HepG2 (cell line): ENCODE measurements around the gene PDCD5. TPM values are rescaled to one million over a fixed set of nuclear protein-coding genes. Genes with fewer than 3 reads are reported as not detected.

Experiments used
- AGO2 ChIP-seq: fragments of 200-400 bp; formaldehyde crosslinking; optimal IDR thresholded peaks from 2 replicates; pipeline ENCODE3; 2017; ENCODE audit warnings: mild to moderate bottlenecking, low read depth, low read length, moderate library complexity
- HMGXB4 ChIP-seq, 2 experiments: sonication (generic) in 1 of 2; formaldehyde crosslinking in 1 of 2; IDR thresholded peaks; 2 replicates each; pipeline versions ENCODE4 v1.4.0 to v1.6.1; 2018 to 2020; ENCODE audit warnings: missing genetic modification reagents in 2 of 2, borderline replicate concordance in 1 of 2, low read depth in 1 of 2, mild to moderate bottlenecking in 1 of 2, missing biosample characterization in 1 of 2
- JUN ChIP-seq: sonication (generic); formaldehyde crosslinking; IDR thresholded peaks from 2 replicates; pipeline ENCODE4 v1.4.0; 2020; ENCODE audit warnings: mild to moderate bottlenecking, missing genetic modification reagents
- KLF12 ChIP-seq: sonication (generic); formaldehyde crosslinking; IDR thresholded peaks from 2 replicates; pipeline ENCODE4 v1.4.0; 2020; ENCODE audit warnings: missing genetic modification reagents, borderline replicate concordance
- NONO ChIP-seq, 2 experiments: fragments of 450-650 bp in 1 of 2; sonication (generic) in 1 of 2; formaldehyde crosslinking in 1 of 2; IDR thresholded peaks in 1 of 2; conservative IDR thresholded peaks in 1 of 2; 2 replicates each; pipeline versions ENCODE4 v1.6.1 to v1.8.0; 2017 to 2022; ENCODE audit warnings: mild to moderate bottlenecking in 1 of 2, missing genetic modification reagents in 1 of 2, moderate library complexity in 1 of 2
- POGK ChIP-seq: sonication (generic); formaldehyde crosslinking; conservative IDR thresholded peaks from 2 replicates; pipeline ENCODE4 v1.8.0; 2022; ENCODE audit warnings: mild to moderate bottlenecking, moderate library complexity, missing genetic modification reagents
- ZBTB2 ChIP-seq: sonication (generic); formaldehyde crosslinking; IDR thresholded peaks from 2 replicates; pipeline ENCODE4 v1.8.0; 2022; ENCODE audit warnings: low read depth, missing genetic modification reagents
- ZMYM4 ChIP-seq: sonication (generic); formaldehyde crosslinking; IDR thresholded peaks from 2 replicates; pipeline ENCODE4 v1.8.1; 2023; ENCODE audit warnings: mild to moderate bottlenecking, missing genetic modification reagents
- ZNF407 ChIP-seq: sonication (generic); formaldehyde crosslinking; IDR thresholded peaks from one replicate; pipeline ENCODE4 v1.5.1; 2020; ENCODE audit warnings: mild to moderate bottlenecking, missing genetic modification reagents; ENCODE audit errors: not compliant biosample characterization
- ZNF563 ChIP-seq: sonication (generic); formaldehyde crosslinking; IDR thresholded peaks from 2 replicates; pipeline ENCODE4 v1.8.0; 2022; ENCODE audit warnings: mild to moderate bottlenecking, moderate library complexity, missing genetic modification reagents
- ZNF776 ChIP-seq: sonication (generic); formaldehyde crosslinking; IDR thresholded peaks from 2 replicates; pipeline ENCODE4 v1.4.0; 2020; ENCODE audit warnings: mild to moderate bottlenecking, missing genetic modification reagents
- ZNF788 ChIP-seq: sonication (generic); formaldehyde crosslinking; IDR thresholded peaks from 2 replicates; pipeline ENCODE4 v1.5.0; 2020; ENCODE audit warnings: mild to moderate bottlenecking, missing genetic modification reagents, borderline replicate concordance
- polyA plus RNA-seq, 8 experiments: library from polyadenylated mRNA; depleted of rRNA in 3 of 8; stranded (reverse) in 7 of 8; unstranded in 1 of 8; fragments of >200 nt; fragmentation: Illumina TruSeq in 4 of 8; extraction: Trizol in 4 of 8; gene quantifications; 2 replicates each; pipeline versions ENCODE4 v1.2.1 to v1.2.3, GENCODE V29; 2011 to 2016; ENCODE audit warnings: low read depth in 4 of 8, missing spikeins in 1 of 8, mixed read lengths in 1 of 8; ENCODE audit not compliant: insufficient read depth in 1 of 8
- total RNA-seq, 5 experiments: library from RNA; depleted of rRNA; stranded (reverse); fragments of >200 nt; fragmentation: Illumina TruSeq; extraction: Trizol; gene quantifications; 2 replicates each; pipeline ENCODE4 v1.2.3, GENCODE V29; 2016; ENCODE audit warnings: low read depth in 1 of 5

The PDCD5 gene
- total and polyA plus RNA-seq, 2 of the 13 experiments (the other 11 are each of a cell fraction or from before 2014, with no cell fraction given) = 56.3 to 332 TPM

- TF ChIP-seq ZNF407 (CRISPR knock-in tag) (peak; percentile 87), POGK (CRISPR knock-in tag) (peak; percentile 67; the same call in 1 of the 2 replicates), ZNF788 (CRISPR knock-in tag) (peak; percentile 77), AGO2 (peak; percentile 84), JUN (CRISPR knock-in tag) (no peak; the same call in 1 of the 2 replicates), ZBTB2 (peak; percentile 49; the same call in 1 of the 2 replicates), ZNF776 (CRISPR knock-in tag) (peak; percentile 79), NONO (IDR thresholded peaks at IDR 0.05) (no peak), NONO (CRISPR knock-in tag; conservative IDR thresholded peaks at IDR 0.05) (peak; percentile 76), ZNF563 (peak; percentile 77), KLF12 (peak; percentile 75; the same call in 1 of the 2 replicates), ZMYM4 (peak; percentile 80), HMGXB4 (CRISPR knock-in tag; IDR thresholded peaks at IDR 0.05; ENCODE audit: borderline replicate concordance in 1 of 2, low read depth in 1 of 2) (peak in 1 of 2 experiments; percentile 61; a peak in 3 of 4 replicates)
Observed at GRCh38 chr19:32580901-32581704, at the start of gene PDCD5 (continued).
